HepG2 (cell line): Measurements from ENCODE around the gene DDX19B. TPM values are rescaled to one million over a fixed set of nuclear protein-coding genes. Genes with fewer than 3 reads are reported as not detected.

Experiments
- NR2F6 ChIP-seq, 2 experiments: IDR thresholded peaks; 2 replicates each; pipeline ENCODE4 v1.6.1; 2016; ENCODE audit warnings: antibody characterized with exemption in 1 of 2, mild to moderate bottlenecking in 1 of 2
- RXRA ChIP-seq: sonication (generic); formaldehyde crosslinking; IDR thresholded peaks from 2 replicates; pipeline ENCODE4 v1.5.1; 2020; ENCODE audit warnings: missing genetic modification reagents
- STAG1 ChIP-seq: sonication (generic); formaldehyde crosslinking; IDR thresholded peaks from 2 replicates; pipeline ENCODE4 v1.4.0; 2020; ENCODE audit warnings: missing genetic modification reagents
- TCF12 ChIP-seq, 2 experiments: fragments of 450-650 bp in 1 of 2; sonication (generic) in 1 of 2; formaldehyde crosslinking in 1 of 2; IDR thresholded peaks; 2 replicates each; pipeline versions ENCODE4 v1.6.1 to v1.8.0; 2017 to 2022; ENCODE audit warnings: antibody characterized with exemption in 1 of 2, mild to moderate bottlenecking in 1 of 2, missing genetic modification reagents in 1 of 2, moderate library complexity in 1 of 2
- ZMYM2 ChIP-seq: sonication (generic); formaldehyde crosslinking; IDR thresholded peaks from 2 replicates; pipeline ENCODE4 v1.8.0; 2022; ENCODE audit warnings: mild to moderate bottlenecking, missing genetic modification reagents
- ZNF256 ChIP-seq: sonication (generic); formaldehyde crosslinking; conservative IDR thresholded peaks from 2 replicates; pipeline ENCODE4 v1.4.0; 2020; ENCODE audit warnings: missing genetic modification reagents
- ZNF468 ChIP-seq: sonication (generic); formaldehyde crosslinking; IDR thresholded peaks from 2 replicates; pipeline ENCODE4 v1.8.0; 2022; ENCODE audit warnings: mild to moderate bottlenecking, moderate library complexity, missing genetic modification reagents
- ZNF790 ChIP-seq: sonication (generic); formaldehyde crosslinking; IDR thresholded peaks from 2 replicates; pipeline ENCODE4 v1.8.0; 2022; ENCODE audit warnings: missing genetic modification reagents, mild to moderate bottlenecking, borderline replicate concordance
- polyA plus RNA-seq, 8 experiments: library from polyadenylated mRNA; depleted of rRNA in 3 of 8; stranded (reverse) in 7 of 8; unstranded in 1 of 8; fragments of >200 nt; fragmentation: Illumina TruSeq in 4 of 8; extraction: Trizol in 4 of 8; gene quantifications; 2 replicates each; pipeline versions ENCODE4 v1.2.1 to v1.2.3, GENCODE V29; 2011 to 2016; ENCODE audit warnings: low read depth in 4 of 8, missing spikeins in 1 of 8, mixed read lengths in 1 of 8; ENCODE audit not compliant: insufficient read depth in 1 of 8
- total RNA-seq, 5 experiments: library from RNA; depleted of rRNA; stranded (reverse); fragments of >200 nt; fragmentation: Illumina TruSeq; extraction: Trizol; gene quantifications; 2 replicates each; pipeline ENCODE4 v1.2.3, GENCODE V29; 2016; ENCODE audit warnings: low read depth in 1 of 5
- TF ChIP-seq, protein P1 (sequence below): sonication (generic); formaldehyde crosslinking; IDR thresholded peaks from 2 replicates; pipeline ENCODE4 v1.5.0; 2020; ENCODE audit warnings: mild to moderate bottlenecking, missing genetic modification reagents
- TF ChIP-seq, protein P2 (sequence below): sonication (generic); formaldehyde crosslinking; IDR thresholded peaks from 2 replicates; pipeline ENCODE4 v1.9.0; 2021; ENCODE audit warnings: missing genetic modification reagents, borderline replicate concordance
- TF ChIP-seq, protein P3 (sequence below): IDR thresholded peaks from 2 replicates; pipeline ENCODE4 v1.6.1; 2016; ENCODE audit warnings: mild to moderate bottlenecking, missing biosample characterization, missing genetic modification reagents
- TF ChIP-seq, protein P4 (sequence below): IDR thresholded peaks from 2 replicates; pipeline ENCODE4 v1.4.0; 2020; ENCODE audit warnings: mild to moderate bottlenecking, missing genetic modification reagents
- TF ChIP-seq, protein P5 (sequence below): sonication (generic); formaldehyde crosslinking; IDR thresholded peaks from 2 replicates; pipeline ENCODE4 v1.8.0; 2022; ENCODE audit warnings: mild to moderate bottlenecking, missing genetic modification reagents, moderate library complexity
- TF ChIP-seq, protein P6 (sequence below): sonication (generic); formaldehyde crosslinking; conservative IDR thresholded peaks from 2 replicates; pipeline ENCODE4 v1.4.0; 2020; ENCODE audit warnings: missing genetic modification reagents
- TF ChIP-seq, protein P7 (sequence below): sonication (generic); formaldehyde crosslinking; conservative IDR thresholded peaks from 2 replicates; pipeline ENCODE4 v1.4.0; 2020; ENCODE audit warnings: missing genetic modification reagents

DDX19B gene
- total and polyA plus RNA-seq, 2 of the 13 experiments (the other 11 are each of a cell fraction or from before 2014, with no cell fraction given): 36.2 to 40.0 TPM

DNA sequence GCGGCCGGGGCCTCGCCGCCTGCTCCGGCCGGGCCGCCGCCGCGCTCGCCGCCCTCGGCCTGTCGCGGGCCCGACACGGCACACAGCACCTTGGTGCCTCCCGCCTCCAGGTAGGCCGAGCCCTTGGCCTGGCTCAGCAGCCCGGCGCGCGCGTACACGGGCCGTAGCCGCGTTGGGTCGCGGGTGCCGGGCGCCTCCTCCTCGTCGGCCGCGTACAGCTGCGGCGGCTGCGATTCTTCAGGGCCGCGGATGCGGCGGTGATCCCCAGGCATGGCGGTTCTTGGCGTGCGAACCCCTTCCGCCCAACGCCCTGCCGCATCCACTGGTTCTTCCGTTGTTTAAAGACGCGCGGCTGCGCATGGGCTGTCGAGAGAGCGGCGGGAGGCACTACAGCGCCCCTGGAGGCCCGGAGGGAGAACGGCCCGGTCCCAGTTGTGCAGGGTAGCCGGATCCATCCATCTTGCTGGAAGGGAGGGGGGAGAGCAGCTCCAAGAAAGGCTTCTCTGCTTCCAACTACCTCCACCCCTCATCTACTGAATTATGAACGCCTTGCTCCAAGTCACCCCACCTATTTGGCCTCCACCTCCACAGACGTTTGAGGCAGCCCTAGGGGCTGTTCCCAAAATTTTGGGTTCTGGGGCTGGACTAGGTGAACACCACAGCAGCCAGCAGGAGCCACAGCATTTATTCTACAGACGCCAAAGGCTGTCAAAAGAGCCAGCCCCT is 47.2 kb upstream of the DDX19B start, which contains the start of gene EXOSC6 (continued):
- TF ChIP-seq, protein P1, sequence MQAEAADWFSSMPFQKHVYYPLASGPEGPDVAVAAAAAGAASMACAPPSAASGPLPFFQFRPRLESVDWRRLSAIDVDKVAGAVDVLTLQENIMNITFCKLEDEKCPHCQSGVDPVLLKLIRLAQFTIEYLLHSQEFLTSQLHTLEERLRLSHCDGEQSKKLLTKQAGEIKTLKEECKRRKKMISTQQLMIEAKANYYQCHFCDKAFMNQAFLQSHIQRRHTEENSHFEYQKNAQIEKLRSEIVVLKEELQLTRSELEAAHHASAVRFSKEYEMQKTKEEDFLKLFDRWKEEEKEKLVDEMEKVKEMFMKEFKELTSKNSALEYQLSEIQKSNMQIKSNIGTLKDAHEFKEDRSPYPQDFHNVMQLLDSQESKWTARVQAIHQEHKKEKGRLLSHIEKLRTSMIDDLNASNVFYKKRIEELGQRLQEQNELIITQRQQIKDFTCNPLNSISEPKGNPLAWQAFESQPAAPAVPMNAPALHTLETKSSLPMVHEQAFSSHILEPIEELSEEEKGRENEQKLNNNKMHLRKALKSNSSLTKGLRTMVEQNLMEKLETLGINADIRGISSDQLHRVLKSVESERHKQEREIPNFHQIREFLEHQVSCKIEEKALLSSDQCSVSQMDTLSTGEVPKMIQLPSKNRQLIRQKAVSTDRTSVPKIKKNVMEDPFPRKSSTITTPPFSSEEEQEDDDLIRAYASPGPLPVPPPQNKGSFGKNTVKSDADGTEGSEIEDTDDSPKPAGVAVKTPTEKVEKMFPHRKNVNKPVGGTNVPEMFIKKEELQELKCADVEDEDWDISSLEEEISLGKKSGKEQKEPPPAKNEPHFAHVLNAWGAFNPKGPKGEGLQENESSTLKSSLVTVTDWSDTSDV (CRISPR knock-in tag): peak; percentile 81
- TF ChIP-seq ZNF256 (CRISPR knock-in tag) (no peak), TCF12 (IDR thresholded peaks at IDR 0.05) (no peak), TCF12 (CRISPR knock-in tag; IDR thresholded peaks at IDR 0.05) (no peak), ZMYM2 (CRISPR knock-in tag) (peak; percentile 73; the same call in 1 of the 2 replicates), RXRA (CRISPR knock-in tag) (peak; percentile 87), NR2F6 (IDR thresholded peaks at IDR 0.05) (no peak), NR2F6 (CRISPR knock-in tag; IDR thresholded peaks at IDR 0.05) (no peak), STAG1 (CRISPR knock-in tag) (peak; percentile 58), ZNF790 (CRISPR knock-in tag) (peak; percentile 98), ZNF468 (CRISPR knock-in tag) (peak; percentile 96)
- TF ChIP-seq, protein P2, sequence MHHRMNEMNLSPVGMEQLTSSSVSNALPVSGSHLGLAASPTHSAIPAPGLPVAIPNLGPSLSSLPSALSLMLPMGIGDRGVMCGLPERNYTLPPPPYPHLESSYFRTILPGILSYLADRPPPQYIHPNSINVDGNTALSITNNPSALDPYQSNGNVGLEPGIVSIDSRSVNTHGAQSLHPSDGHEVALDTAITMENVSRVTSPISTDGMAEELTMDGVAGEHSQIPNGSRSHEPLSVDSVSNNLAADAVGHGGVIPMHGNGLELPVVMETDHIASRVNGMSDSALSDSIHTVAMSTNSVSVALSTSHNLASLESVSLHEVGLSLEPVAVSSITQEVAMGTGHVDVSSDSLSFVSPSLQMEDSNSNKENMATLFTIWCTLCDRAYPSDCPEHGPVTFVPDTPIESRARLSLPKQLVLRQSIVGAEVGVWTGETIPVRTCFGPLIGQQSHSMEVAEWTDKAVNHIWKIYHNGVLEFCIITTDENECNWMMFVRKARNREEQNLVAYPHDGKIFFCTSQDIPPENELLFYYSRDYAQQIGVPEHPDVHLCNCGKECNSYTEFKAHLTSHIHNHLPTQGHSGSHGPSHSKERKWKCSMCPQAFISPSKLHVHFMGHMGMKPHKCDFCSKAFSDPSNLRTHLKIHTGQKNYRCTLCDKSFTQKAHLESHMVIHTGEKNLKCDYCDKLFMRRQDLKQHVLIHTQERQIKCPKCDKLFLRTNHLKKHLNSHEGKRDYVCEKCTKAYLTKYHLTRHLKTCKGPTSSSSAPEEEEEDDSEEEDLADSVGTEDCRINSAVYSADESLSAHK (CRISPR knock-in tag): peak; percentile 89; the same call in 1 of the 2 replicates
- TF ChIP-seq, protein P3, sequence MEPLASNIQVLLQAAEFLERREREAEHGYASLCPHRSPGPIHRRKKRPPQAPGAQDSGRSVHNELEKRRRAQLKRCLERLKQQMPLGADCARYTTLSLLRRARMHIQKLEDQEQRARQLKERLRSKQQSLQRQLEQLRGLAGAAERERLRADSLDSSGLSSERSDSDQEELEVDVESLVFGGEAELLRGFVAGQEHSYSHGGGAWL (CRISPR knock-in tag): peak; percentile 95
- TF ChIP-seq, protein P4, sequence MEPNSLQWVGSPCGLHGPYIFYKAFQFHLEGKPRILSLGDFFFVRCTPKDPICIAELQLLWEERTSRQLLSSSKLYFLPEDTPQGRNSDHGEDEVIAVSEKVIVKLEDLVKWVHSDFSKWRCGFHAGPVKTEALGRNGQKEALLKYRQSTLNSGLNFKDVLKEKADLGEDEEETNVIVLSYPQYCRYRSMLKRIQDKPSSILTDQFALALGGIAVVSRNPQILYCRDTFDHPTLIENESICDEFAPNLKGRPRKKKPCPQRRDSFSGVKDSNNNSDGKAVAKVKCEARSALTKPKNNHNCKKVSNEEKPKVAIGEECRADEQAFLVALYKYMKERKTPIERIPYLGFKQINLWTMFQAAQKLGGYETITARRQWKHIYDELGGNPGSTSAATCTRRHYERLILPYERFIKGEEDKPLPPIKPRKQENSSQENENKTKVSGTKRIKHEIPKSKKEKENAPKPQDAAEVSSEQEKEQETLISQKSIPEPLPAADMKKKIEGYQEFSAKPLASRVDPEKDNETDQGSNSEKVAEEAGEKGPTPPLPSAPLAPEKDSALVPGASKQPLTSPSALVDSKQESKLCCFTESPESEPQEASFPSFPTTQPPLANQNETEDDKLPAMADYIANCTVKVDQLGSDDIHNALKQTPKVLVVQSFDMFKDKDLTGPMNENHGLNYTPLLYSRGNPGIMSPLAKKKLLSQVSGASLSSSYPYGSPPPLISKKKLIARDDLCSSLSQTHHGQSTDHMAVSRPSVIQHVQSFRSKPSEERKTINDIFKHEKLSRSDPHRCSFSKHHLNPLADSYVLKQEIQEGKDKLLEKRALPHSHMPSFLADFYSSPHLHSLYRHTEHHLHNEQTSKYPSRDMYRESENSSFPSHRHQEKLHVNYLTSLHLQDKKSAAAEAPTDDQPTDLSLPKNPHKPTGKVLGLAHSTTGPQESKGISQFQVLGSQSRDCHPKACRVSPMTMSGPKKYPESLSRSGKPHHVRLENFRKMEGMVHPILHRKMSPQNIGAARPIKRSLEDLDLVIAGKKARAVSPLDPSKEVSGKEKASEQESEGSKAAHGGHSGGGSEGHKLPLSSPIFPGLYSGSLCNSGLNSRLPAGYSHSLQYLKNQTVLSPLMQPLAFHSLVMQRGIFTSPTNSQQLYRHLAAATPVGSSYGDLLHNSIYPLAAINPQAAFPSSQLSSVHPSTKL: peak; percentile 83
- TF ChIP-seq, protein P5, sequence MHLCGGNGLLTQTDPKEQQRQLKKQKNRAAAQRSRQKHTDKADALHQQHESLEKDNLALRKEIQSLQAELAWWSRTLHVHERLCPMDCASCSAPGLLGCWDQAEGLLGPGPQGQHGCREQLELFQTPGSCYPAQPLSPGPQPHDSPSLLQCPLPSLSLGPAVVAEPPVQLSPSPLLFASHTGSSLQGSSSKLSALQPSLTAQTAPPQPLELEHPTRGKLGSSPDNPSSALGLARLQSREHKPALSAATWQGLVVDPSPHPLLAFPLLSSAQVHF (CRISPR knock-in tag): peak; percentile 98
- TF ChIP-seq, protein P6, sequence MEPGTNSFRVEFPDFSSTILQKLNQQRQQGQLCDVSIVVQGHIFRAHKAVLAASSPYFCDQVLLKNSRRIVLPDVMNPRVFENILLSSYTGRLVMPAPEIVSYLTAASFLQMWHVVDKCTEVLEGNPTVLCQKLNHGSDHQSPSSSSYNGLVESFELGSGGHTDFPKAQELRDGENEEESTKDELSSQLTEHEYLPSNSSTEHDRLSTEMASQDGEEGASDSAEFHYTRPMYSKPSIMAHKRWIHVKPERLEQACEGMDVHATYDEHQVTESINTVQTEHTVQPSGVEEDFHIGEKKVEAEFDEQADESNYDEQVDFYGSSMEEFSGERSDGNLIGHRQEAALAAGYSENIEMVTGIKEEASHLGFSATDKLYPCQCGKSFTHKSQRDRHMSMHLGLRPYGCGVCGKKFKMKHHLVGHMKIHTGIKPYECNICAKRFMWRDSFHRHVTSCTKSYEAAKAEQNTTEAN (CRISPR knock-in tag): no peak
- TF ChIP-seq, protein P7, sequence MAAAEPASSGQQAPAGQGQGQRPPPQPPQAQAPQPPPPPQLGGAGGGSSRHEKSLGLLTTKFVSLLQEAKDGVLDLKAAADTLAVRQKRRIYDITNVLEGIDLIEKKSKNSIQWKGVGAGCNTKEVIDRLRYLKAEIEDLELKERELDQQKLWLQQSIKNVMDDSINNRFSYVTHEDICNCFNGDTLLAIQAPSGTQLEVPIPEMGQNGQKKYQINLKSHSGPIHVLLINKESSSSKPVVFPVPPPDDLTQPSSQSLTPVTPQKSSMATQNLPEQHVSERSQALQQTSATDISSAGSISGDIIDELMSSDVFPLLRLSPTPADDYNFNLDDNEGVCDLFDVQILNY (CRISPR knock-in tag): peak; percentile 99
